GM12873 (cell line): ENCODE results near the gene OSCAR.

ENCODE experiments used
- CTCF ChIP-seq: IDR thresholded peaks from 2 replicates; pipeline ENCODE4 v1.5.1; 2012; ENCODE audit warnings: low read depth, mild to moderate bottlenecking, moderate library complexity, low read length, control low read depth; ENCODE audit not compliant: insufficient read depth; ENCODE audit errors: missing control alignments

Gene OSCAR

GRCh38 chr19:54106716-54107115 lies 6.1 kb upstream of the OSCAR start:
- TF ChIP-seq CTCF, result no peak

GRCh38 chr19:54105796-54106195 lies 5.2 kb upstream of the OSCAR start:
- TF ChIP-seq CTCF, result no peak

GRCh38 chr19:54104998-54105715 lies 4.6 kb upstream of the OSCAR start:
- no peak for TF ChIP-seq CTCF

- TF ChIP-seq CTCF, result no peak
Measured at GRCh38 chr19:54102421-54103169, 2.0 kb upstream of the OSCAR start, which contains the start of gene NDUFA3. Gene NDUFA3 (plus strand): TSS chr19:54102855. CDS start chr19:54102879, 24 bp downstream.

GRCh38 chr19:54099190-54099902 lies 1.3 kb downstream of the OSCAR start:
- no peak for TF ChIP-seq CTCF

GRCh38 chr19:54096617-54097106 lies 3.9 kb downstream of the OSCAR start:
- TF ChIP-seq CTCF, result peak; percentile 25

GRCh38 chr19:54095136-54095858 lies 5.3 kb downstream of the OSCAR start:
- no peak for TF ChIP-seq CTCF
